ENCODE results near the gene TMEM181. TPM values are rescaled to one million over a fixed set of nuclear protein-coding genes. Genes with fewer than 3 reads are reported as not detected.

Gene TMEM181
- polyA plus RNA-seq, 2 of the 4 experiments (the other 2 are of a cell fraction), result 11.6 to 21.1 TPM

- no peak for TF ChIP-seq MAZ (IDR thresholded peaks at IDR 0.05; ENCODE audit: borderline replicate concordance, low read depth, low read length)
- TF ChIP-seq ZFP36 (IDR thresholded peaks at IDR 0.05; ENCODE audit: borderline replicate concordance, partially characterized antibody), result no peak
- no peak for TF ChIP-seq ZNF302 (CRISPR knock-in tag; IDR thresholded peaks at IDR 0.05)
- no peak for TF ChIP-seq PHF8 (IDR thresholded peaks at IDR 0.05; ENCODE audit: borderline replicate concordance, low read depth)
- no peak for TF ChIP-seq EP300 (IDR thresholded peaks at IDR 0.05)
- no peak for TF ChIP-seq HOXB13 (CRISPR knock-in tag; IDR thresholded peaks at IDR 0.05; ENCODE audit: low read depth)
- TF ChIP-seq JUNB (IDR thresholded peaks at IDR 0.05), result no peak
- TF ChIP-seq EHMT2 (IDR thresholded peaks at IDR 0.05; ENCODE audit: low read depth), result no peak
- TF ChIP-seq HEYL (CRISPR knock-in tag; IDR thresholded peaks at IDR 0.05), result no peak
- TF ChIP-seq HOXB5 (CRISPR knock-in tag; IDR thresholded peaks at IDR 0.05), result no peak
- TF ChIP-seq FOSB (CRISPR knock-in tag; IDR thresholded peaks at IDR 0.05), result no peak
- H3K4me3 ChIP-seq, result no peak overlapping the region
- no peak overlapping the region for H3K27ac ChIP-seq
- H3K4me1 ChIP-seq, result peaks cover 14% of the 10 kb centered on the region; the same call in 2 of the 3 replicates
- ChIA-PET POLR2A (no interaction called here), CTCF (interaction anchor here (1.0 to 1.2 kb wide), 2 partner anchors 23 to 344 kb away, joined by 3 read pairs; no protein-coding TSS in a partner anchor)
- no peaks in the 10 kb centered on the region for H3K9me3 ChIP-seq
- FAIRE-seq (no peak), DNase-seq (ENCODE audit: low read depth in 1 of 2, low spot score in 1 of 2) (no peak), ATAC-seq (no peak)
- 95% methylated on average over 16 of the region's 16 CpGs for WGBS (ENCODE audit: missing lambda C conversion rate)
- H3K4me2 ChIP-seq, result no peak overlapping the region
Observed at GRCh38 chr6:158564243-158565121, 4.6 kb downstream of the TMEM181 start.

- CTCF ChIA-PET, result interaction anchor here (1.0 kb wide), 1 partner anchor 344 kb away, joined by 3 read pairs; no protein-coding TSS in a partner anchor
Observed at GRCh38 chr6:158565122-158565429, 5.2 kb downstream of the TMEM181 start.

More at GRCh38 chr6:158565122-158565429, 5.2 kb downstream of the TMEM181 start:
- Histone ChIP-seq H3K9me3 (no peaks in the 10 kb centered on the region), H3K4me2 (no peak overlapping the region), H3K27ac (no peak overlapping the region), H3K4me1 (peaks cover 13% of the 10 kb centered on the region; the same call in 2 of the 3 replicates), H3K4me3 (no peak overlapping the region)
- TF ChIP-seq RCOR1 (IDR thresholded peaks at IDR 0.05; ENCODE audit: low read depth, low read length) (no peak), HDAC2 (IDR thresholded peaks at IDR 0.05) (no peak), EP300 (IDR thresholded peaks at IDR 0.05) (no peak), KDM1A (IDR thresholded peaks at IDR 0.05; ENCODE audit: low read depth) (no peak), HMGXB4 (CRISPR knock-in tag; IDR thresholded peaks at IDR 0.05; ENCODE audit: borderline replicate concordance) (no peak), GATA3 (IDR thresholded peaks at IDR 0.05; ENCODE audit: borderline replicate concordance) (no peak), MAFK (IDR thresholded peaks at IDR 0.05; ENCODE audit: partially characterized antibody) (no peak), MAZ (IDR thresholded peaks at IDR 0.05; ENCODE audit: borderline replicate concordance, low read depth, low read length) (no peak), E2F6 (IDR thresholded peaks at IDR 0.05; ENCODE audit: borderline replicate concordance, low read depth) (no peak), HOXB5 (CRISPR knock-in tag; IDR thresholded peaks at IDR 0.05) (no peak), HOXA7 (CRISPR knock-in tag; IDR thresholded peaks at IDR 0.05) (no peak), ZSCAN20 (CRISPR knock-in tag; IDR thresholded peaks at IDR 0.05) (no peak), FOSL2 (IDR thresholded peaks at IDR 0.05) (no peak), FOSL2 (CRISPR knock-in tag; IDR thresholded peaks at IDR 0.05) (no peak), PHF8 (IDR thresholded peaks at IDR 0.05; ENCODE audit: borderline replicate concordance, low read depth) (no peak), POLR2A (IDR thresholded peaks at IDR 0.05; ENCODE audit: low read length) (no peak), RARB (CRISPR knock-in tag; IDR thresholded peaks at IDR 0.05) (no peak), ZNF302 (CRISPR knock-in tag; IDR thresholded peaks at IDR 0.05) (no peak), JUN (IDR thresholded peaks at IDR 0.05) (no peak), SREBF2 (IDR thresholded peaks at IDR 0.05) (no peak)
- FAIRE-seq (no peak), DNase-seq (ENCODE audit: low read depth in 1 of 2, low spot score in 1 of 2) (no peak), ATAC-seq (no peak)
- POLR2A ChIA-PET, result no interaction called here
- 76% methylated on average over 5 of the region's 9 CpGs for WGBS (ENCODE audit: missing lambda C conversion rate)
